LHCN-M2 (cell line): ENCODE measurements around the gene BTRC. TPM values are rescaled to one million over a fixed set of nuclear protein-coding genes. Genes with fewer than 3 reads are reported as not detected.
"Not testable (repeated sequence)": the region's sequence is repeated elsewhere in the genome, so short reads cannot be mapped to it uniquely, and the experiment has no call there.

Source experiments
- DNase-seq: peaks from one replicate; pipeline ENCODE4 v3.0.0-alpha.2; 2012; ENCODE audit warnings: low read depth
- total RNA-seq: library from RNA; depleted of rRNA; stranded (reverse); fragments of >200 nt; gene quantifications from 2 replicates; pipeline ENCODE4 v1.2.3, GENCODE V29; 2014

The BTRC gene
- total RNA-seq, 1 experiment from 2014 or later: 8.3 TPM

DNA sequence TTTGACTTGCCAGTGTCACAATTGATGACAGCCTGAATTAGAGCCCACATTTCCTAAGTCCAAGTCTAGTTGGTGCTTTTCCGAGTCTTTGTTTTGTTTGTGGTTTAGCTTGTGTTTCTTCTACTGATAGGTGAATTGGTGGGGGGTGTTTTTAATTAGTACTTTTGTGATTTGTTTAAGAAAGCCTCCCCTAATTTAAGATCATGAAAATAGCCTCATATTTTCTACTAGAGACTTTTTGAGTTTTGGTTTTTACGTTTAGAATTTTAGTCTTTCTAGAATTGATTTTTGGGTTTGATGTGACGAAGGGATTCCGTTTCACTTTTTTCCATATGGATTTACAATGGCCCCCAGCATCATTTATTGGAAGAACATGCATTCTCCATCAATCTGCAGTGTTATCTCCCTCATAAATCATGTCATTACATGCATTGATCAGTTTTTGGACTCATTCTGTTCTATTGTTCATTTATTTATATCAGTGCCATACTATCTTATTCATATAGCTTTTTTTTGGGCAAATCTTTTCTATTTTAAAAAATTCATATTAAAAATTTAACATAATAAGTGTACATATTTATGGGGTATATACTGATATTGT is 32.8 kb downstream of the BTRC start:
- DNase-seq: no peak

DNA sequence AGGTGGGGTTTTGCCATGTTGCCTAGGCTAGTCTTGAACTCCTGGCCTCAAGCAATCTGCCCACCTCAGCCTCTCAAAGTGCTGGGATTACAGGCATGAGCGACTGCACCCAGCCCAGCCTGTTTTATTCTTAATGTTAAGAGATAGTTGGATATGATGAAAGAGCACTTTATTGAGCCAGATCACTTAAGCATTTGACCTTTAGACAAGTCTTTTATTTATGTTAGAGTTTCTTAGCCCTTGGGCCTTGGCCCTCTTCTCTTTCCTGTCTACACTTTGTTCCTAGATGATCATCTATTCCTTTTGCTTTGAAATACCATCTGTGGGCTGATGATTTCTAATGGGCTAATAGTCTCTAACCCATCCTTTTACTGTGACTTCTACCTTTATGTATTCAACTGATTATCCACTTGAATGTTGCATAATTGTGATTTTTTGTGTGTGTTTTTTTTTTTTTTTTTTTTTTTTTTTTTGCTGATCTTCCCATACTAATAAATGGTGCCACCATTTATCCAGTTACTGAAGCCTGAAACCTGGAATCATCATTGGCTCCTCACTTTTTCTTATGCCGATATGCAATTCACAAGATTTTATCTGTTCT is 34.8 kb downstream of the BTRC start:
- DNase-seq: no peak

DNA sequence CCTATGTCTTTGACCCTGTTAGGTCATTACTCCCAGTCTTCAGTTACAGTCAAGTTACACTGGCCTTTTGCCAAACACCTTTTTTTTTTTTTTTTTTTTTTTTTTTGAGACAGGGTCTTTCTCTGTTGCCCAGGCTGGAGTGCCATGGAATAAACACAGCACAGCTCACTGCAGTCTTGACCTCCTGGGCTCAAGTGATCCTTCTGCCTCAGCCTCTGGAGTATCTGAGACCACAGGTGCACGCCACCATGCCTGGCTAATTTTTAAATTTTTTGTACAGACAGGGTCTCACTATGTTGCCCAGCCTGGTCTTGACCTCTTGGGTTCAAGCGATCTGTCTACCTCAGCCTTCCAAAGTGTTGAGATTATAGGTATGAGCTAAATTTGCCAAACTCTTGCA is 35.6 kb downstream of the BTRC start:
- not testable (repeated sequence) for DNase-seq

DNA sequence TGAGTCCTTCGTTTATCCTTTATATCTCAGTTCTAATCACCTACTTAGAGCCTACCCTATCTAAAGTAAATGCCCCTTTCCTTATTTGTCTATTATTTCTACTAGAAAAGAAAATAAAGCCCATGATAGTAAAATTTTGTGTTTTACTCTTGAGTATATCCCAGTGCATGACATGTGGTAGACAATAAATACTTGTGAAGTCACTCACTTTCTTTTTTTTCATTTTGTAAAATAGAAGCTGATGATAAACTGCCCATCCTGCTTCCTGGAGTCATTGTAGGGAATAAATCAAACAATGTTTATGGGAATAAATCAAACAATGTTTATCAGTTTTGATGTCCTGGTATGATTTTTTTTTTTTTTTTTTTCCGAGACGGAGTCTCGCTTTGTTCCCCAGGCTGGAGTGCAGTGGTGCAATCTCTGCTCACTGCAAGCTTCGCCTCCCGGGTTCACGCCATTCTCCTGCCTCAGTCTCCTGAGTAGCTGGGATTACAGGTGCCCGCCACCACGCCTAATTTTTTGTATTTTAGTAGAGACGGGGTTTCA is 36.1 kb downstream of the BTRC start:
- no peak for DNase-seq

DNA sequence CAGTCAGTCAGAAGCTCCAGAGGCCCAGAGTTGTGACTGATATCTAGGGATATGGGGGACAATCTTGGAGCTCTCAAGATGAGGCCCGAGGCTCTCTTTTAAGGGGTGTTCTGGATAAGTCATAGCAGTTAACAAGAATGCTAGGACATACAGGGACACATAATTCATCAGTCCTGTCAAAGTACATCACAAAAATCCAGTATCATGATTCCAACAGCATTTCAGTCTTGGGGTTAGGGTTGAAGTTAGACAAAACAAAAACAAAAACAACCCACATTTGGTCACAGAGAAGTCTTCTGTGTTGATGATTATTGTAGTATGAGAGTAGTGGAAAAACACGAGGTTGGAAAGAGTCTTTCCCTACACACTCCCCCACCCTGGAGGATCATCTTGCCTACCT is 39.4 kb downstream of the BTRC start:
- no peak for DNase-seq

DNA sequence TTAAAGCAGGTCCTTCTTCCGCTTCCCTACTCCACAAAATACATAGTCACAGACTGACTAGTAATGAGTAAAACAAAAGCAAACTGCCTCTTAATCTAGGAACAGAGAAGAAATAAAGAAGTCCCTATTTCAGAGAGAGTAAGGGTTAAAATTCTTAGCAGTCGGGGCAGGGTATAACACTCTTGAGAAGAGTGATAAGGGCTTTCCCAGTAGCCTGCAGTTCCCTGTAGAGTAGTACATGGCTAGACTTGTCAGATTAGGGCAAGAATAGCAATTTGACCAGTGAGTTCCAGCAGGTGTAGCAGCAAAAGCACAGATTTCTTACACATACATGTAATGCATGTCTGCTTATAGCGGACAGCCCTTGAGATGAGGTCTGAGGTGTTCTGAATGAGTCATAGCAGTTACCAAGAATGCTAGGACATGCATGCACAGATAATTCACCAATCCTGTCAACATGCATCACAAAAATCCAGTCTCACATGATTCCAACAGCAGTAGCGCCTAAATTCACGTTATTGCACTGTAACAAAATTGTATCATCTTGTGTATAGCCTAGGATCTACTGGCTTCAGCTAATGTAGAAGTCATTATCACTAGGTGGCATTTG is 40.7 kb downstream of the BTRC start:
- DNase-seq: no peak

DNA sequence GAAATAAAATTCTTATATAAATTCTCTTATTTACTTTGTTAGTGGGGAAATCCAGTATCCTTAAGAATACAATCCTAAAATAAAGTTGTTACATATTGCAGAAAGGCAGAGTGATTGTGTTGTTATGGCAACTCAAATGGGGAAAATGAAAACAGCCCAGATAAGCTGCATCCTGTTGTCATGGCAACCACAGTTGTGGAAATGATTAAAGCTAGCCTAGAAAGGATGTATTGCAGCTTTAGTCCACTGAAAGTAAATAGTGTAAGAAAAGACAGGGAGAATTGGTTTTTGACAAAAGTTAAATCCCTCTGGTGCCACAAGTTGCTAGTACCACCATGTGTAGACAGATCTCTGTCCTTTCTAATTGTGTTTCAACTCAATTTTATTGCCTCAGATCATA is 43.2 kb downstream of the BTRC start:
- peak; percentile 74 for DNase-seq

DNA sequence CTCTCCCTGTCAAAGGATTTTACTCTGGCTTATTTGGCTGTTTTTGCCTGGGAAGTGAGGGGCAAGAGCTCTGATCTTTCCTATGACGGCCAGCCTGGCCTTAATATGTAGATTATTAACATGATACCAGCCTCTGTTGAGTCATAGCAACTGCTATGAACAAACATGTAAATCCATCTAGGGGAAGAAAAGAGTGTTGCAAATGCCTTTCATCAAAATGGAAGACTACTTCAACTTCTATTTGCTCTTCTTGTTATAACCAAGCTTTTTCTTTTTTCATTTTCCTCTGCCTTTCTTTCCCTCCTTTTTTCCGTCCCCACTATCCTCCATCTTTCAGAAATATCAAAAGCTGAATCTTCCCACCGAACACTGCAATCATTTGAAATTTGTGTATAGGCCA is 46.6 kb downstream of the BTRC start:
- no peak for DNase-seq

DNA sequence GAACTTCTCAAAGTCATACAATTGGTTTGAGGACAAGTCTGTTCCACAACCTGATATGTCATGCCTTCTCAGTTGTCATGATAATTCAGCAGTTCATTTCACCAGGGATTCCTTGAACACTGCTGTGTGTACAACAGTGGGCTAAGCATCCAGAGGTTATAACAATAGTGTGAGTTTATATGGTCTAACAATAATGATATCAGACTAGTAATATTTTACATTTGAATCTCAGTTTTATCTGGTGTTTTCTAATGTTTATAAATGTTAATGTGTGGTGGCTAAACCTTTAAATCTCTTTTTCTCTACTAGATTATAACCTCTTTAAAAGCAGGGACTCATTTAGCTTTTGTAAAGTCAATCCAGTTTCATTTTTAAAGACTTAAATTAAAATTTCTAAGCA is 48.7 kb downstream of the BTRC start:
- DNase-seq: no peak

DNA sequence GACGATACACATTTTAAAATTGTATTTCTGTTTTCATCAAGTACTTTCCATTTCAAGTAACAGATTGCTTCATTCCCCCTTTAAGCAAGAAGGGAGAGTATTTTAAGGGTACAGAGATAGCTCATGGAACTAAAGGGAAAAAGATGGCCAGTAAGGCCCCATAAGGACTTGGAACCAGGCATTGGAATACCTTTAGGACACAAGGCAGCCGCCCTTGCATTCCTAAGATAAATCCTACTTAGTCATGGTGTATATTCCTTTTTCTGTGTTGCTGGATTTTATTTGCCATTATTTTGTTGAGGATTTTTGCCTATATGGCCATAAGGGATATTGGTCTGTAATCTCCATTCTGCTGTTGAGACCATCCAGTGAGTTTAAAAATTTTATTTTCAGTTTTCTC is 49.2 kb downstream of the BTRC start:
- no peak for DNase-seq

DNA sequence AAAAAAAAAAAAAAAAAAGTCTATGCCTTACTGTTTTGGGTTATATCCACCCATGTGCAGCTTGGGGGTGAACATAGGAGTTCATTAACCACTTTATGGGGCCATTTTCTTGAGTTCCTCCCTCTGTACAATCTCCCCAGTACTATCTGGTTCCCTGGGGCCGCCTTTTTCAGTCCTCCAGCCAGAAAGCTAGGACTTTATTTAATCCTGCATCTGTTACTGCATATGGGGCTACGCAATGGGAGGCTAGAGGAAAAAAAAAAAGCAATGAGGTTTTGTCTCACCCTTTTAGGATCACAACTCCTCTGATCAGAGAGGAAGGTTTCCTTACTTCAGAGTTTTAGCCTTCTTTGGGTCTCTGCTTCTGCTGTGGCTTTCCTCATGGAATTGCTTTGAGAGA is 51.0 kb downstream of the BTRC start:
- DNase-seq: no peak

DNA sequence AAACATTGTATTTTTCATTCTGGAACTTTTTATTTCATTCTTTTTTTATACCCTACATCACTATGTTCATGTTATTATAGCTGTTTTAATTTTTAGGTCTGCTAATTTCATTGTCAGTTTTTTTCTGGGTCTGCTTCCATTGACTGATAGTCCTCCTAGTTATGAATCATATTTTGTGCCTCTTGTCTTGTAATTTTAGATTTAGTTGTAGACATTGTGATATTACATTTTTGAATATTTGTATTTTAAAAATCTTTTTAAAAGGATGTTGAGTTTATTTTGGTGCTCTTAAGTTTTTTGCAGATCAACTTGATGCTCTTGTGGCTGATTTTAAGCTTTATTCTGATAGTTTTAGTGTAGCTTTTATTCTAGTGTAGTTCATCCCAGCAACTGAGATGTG is 57.6 kb downstream of the BTRC start:
- DNase-seq: no peak

DNA sequence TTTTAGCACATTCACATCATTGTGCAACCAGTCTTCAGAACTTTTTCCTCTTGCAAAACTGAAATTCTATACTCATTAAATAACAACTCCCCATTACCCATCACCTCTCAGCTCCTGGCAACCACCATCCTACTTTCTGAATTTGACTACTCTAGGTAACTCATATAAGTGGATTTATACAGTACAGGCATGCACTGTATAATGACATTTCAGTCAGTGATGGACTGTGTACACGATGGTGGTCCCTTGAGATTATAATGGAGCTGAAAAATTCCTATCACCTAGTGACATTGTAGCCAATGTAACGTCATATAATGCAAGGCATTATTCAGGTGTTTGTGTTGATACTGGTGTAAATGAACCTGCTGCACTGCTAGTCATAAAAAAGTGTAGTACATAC is 60.1 kb downstream of the BTRC start:
- no peak for DNase-seq

DNA sequence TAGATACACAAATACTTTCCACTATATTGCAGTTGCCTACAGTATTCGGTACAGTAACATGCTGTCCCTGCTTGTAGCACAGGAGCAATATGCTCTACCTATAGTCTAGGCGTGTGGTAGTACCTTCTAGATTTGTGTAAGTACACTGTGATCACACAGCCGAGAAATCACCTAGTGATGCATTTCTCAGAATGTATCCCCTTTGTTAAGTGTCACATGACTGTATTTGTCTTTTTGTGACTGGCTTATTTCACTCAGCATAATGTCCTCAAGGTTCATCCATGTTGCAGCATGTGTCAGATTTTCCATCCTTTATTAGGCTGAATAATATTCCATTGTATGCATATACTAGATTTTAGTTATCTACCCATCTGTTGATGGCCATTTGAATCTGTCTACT is 61.9 kb downstream of the BTRC start:
- no peak for DNase-seq

DNA sequence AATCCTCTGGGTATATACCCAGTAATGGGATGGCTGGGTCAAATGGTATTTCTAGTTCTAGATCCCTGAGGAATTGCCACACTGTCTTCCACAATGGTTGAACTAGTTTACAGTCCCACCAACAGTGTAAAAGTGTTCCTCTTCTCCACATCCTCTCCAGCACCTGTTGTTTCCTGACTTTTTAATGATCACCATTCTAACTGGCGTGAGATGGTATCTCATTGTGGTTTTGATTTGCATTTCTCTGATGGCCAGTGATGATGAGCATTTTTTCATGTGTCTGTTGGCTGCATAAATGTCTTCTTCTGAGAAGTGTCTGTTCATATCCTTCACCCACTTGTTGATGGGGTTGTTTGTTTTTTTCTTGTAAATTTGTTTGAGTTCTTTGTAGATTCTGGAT is 68.0 kb downstream of the BTRC start:
- not testable (repeated sequence) for DNase-seq

DNA sequence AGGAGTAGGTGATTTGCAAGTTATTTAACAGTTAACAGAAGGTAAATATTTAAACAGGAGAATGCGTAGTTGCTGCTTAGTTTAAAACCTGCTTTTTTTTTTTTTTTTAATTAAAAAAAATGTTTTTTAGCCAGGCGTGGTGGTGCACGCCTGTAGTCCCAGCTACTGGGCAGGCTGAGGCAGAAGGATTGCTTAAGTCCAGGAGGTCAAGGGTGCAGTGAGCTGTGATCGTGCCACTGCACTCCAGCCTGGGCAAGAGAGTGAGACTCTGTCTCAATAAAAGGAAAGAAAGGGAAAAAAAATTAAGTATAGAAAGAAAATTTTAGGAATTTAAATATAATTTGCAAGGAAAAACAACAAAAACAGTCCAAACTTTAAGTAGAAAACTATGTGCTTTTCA is 71.6 kb downstream of the BTRC start:
- no peak for DNase-seq

DNA sequence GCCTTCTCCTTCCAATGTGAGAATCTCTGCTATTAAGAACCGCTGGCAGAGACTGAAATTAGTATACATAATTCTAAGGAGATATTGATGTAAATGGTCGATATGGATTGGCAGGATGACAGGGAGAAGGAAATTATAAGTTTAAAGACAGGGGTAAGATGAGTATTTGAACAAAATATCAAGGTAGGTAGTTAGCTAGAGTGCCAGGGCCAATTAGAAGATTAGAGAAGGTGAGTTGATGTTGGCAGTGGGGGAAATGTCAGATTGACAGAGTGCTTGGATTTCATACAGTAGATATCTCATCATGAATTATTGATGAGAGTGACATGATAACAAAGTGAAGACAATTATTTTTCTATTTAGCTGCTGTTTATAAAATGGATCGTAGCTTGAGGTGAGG is 74.1 kb downstream of the BTRC start:
- no peak for DNase-seq

DNA sequence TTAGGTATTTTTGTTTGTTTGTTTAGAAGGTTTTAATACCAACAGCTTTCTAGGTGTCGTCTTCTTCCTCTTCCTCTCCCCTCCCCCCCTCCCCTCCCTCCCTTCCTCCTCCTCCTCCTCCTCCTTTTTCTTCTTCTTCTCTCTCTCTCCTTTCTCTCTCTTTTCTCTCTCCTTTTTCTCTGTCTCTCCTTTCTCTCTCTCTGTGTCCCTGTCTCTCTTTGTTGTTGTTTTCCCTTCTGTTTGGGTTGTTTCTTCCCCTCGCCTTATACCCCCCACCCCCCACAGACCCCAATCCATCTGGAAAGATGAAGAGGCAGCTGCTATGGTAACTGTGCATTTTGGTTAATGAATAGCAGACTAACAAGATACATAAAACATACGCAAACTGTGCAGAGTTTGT is 75.5 kb downstream of the BTRC start:
- no peak for DNase-seq

DNA sequence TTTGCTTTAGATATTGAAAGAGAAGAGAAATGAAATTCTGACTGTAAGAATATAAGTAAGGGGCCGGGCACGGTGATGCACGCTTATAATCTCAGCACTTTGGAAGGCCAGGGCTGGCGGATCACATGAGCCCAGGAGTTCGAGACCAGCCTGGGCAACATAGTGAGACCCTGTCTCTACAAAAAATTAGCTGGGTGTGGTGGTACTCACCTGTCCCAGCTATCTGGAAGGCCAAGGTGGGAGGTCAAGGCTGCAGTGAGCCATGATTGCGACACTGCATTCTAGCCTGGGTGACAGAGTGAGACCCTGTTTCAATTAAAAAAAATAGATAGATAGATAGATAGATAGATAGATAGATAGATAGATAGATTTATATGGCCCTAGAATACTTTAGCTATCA is 82.3 kb downstream of the BTRC start:
- no peak for DNase-seq

DNA sequence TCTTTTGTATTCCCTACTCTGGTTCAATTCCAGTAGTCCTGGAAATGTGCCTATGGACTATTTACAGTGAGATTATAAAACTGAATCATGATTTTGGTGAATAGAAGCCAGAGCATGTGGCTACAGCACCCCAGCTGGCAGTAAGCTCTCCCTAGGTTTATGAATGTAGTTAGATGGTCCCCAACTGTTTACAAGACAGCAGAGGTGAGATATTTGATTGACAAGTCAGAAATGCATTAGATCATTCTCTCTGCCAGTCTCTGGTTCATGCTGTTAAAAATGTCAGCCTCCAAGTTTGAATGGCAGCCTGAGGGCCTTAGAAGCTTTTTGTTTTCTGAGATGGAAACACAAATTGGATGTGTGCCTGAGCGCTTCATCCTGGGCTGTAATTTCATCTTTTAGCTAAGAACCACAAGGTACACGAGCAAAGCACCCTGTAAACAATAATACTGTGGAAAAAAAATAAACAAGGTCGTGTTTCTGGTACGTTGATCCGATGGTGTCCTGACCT is 85.0 kb downstream of the BTRC start:
- no peak for DNase-seq

DNA sequence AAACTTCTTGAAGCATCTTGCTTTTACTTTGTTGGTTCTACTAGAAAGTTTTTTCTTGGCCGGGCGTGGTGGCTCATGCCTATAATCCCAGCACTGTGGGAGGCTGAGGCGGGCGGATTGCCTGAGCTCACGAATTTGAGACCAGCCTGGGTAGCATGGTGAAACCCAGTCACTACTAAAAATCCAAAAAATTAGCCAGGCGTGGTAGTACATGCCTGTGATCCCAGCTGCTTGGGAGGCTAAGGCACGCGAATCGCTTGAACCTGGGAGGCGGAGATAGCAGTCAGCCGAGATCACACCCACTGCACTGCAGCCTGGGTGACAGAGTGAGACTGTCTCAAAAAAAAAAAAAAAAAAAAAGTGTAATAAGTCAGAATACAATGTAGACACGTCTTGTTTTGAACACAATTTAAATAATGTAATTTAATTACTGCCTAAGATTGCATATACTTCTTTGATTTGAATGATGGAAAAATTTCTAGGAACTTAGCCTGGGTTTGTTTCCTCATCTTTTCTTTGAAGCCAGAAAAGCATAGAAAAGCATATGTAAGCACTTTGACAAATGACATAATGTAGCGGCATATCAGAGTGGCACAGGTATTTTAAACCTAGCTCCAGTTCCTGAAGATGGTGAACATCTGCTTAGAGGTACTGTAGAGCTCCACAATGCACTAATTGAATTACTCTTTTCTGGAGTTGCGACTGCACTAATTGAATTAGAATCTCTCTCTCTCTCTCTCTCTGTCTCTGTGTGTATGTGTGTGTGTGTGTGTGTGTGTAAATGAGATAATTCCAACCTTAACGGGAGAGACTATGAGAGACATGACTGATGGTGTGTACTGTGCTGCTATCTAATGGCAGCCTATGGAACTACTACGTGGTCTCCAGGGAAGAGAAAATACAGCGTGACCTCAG is 87.8 kb downstream of the BTRC start:
- DNase-seq: peak; percentile 81

DNA sequence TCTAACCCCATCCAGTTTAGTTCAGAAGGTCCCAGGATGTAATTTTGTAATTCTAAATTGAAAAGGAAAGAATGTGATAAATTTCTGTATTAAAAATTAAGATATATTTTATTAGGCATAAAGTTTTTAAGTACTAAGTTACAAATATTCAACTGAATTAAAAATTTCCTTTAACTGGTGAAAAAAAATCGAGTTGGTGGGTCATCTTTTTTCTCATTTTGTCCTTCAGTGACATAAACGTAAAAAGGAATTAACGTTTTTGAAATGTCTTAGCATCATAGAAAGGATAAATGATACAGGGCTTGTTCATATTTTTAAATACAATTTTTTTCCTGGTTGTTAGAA is 88.5 kb downstream of the BTRC start:
- DNase-seq: no peak
